22Rv1 (cell line): Measurements from ENCODE around the gene PLTP.

Source experiments
- H3K27ac ChIP-seq: fragments of 450-650 bp; 2 replicates; pipeline ENCODE4 v1.5.1; 2017
- CTCF ChIP-seq: fragments of 450-650 bp; IDR thresholded peaks from 2 replicates; pipeline ENCODE4 v1.5.1; 2017; ENCODE audit warnings: mild to moderate bottlenecking
- ZFX ChIP-seq: fragments of 450-650 bp; IDR thresholded peaks from 2 replicates; pipeline ENCODE4 v1.6.1; 2017; ENCODE audit warnings: antibody characterized with exemption, borderline replicate concordance

PLTP gene

GRCh38 chr20:45848969-45849582 lies 62.9 kb downstream of the PLTP start:
- TF ChIP-seq ZFX (no peak), CTCF (no peak)
- H3K27ac ChIP-seq: peak overlapping the region; percentile 42
